B cell (primary cell): ENCODE data around the gene TMEM18. TPM values are rescaled to one million over a fixed set of nuclear protein-coding genes. Genes with fewer than 3 reads are reported as not detected.

Experiments
- ATAC-seq: fragments of 200-7000 bp; cut with Tn5 transposase; one replicate; pipeline ENCODE4 v1.10.0; 2021; ENCODE audit warnings: low read depth, mild to moderate bottlenecking, moderate number of reproducible peaks, moderate library complexity
- CTCF ChIA-PET: fragments of 350-600 bp; sonication (Branson Sonifier 250); formaldehyde crosslinking; loops from one replicate; lab custom pipeline; 2021; ENCODE audit warnings: antibody characterized with exemption, inconsistent platforms; lab: Charles Lee
- POLR2A ChIA-PET: fragments of 350-600 bp; sonication (Branson Sonifier 250); formaldehyde crosslinking; loops from one replicate; lab custom pipeline; 2021; ENCODE audit warnings: antibody characterized with exemption; lab: Charles Lee
- DNase-seq: peaks from one replicate; pipeline ENCODE4 v3.0.0; 2013
- H2AFZ ChIP-seq: 2 replicates; pipeline ENCODE4 v1.6.1; 2012; ENCODE audit warnings: mild to moderate bottlenecking, low read depth, low read length; ENCODE audit not compliant: insufficient read depth, poor library complexity, severe bottlenecking
- H3K27ac ChIP-seq, 2 donors: 1 replicate in 1 of 2; 2 replicates in 1 of 2; pipeline ENCODE4 v1.5.1; 2012 to 2013; ENCODE audit warnings: low read length in 2 of 2, mild to moderate bottlenecking in 2 of 2, moderate library complexity in 1 of 2
- H3K27me3 ChIP-seq, 4 experiments: fragments of 200-600 bp in 1 of 4; sonication (generic) in 1 of 4; replicated peaks in 1 of 4; 1 replicate in 2 of 4; 2 replicates in 2 of 4; pipeline versions ENCODE4 v1.6.1 to v1.7.0; 2013 to 2016; ENCODE audit warnings: low read length in 3 of 4, mild to moderate bottlenecking in 2 of 4, mixed read lengths in 1 of 4, moderate library complexity in 1 of 4; ENCODE audit not compliant: insufficient read depth in 4 of 4, control insufficient read depth in 3 of 4; ENCODE audit errors: control extremely low read depth in 1 of 4
- H3K36me3 ChIP-seq, 2 experiments: replicated peaks in 1 of 2; 1 replicate in 1 of 2; 2 replicates in 1 of 2; pipeline versions ENCODE4 v1.6.1 to v1.7.1; 2013; ENCODE audit warnings: low read length in 1 of 2; ENCODE audit not compliant: insufficient read depth in 2 of 2, control insufficient read depth in 1 of 2; ENCODE audit errors: control extremely low read depth in 1 of 2, extremely low read depth in 1 of 2
- H3K4me1 ChIP-seq, 2 donors: fragments of 200-600 bp in 1 of 2; sonication (generic) in 1 of 2; 1 replicate in 1 of 2; 2 replicates in 1 of 2; pipeline versions ENCODE4 v1.5.1 to v1.6.1; 2013 to 2017; ENCODE audit warnings: low read length in 2 of 2; ENCODE audit not compliant: control insufficient read depth in 2 of 2, insufficient read depth in 2 of 2
- H3K4me2 ChIP-seq: replicated peaks from 2 replicates; pipeline ENCODE3; 2012; ENCODE audit warnings: mild to moderate bottlenecking, low read depth, low read length; ENCODE audit not compliant: poor library complexity, severe bottlenecking
- H3K4me3 ChIP-seq, 5 experiments: fragments of 200-600 bp in 1 of 5; sonication (generic) in 1 of 5; 1 replicate in 3 of 5; 2 replicates in 2 of 5; pipeline versions ENCODE4 v1.5.1 to v1.7.0; 2011 to 2016; ENCODE audit warnings: low read length in 4 of 5, mild to moderate bottlenecking in 4 of 5, low read depth in 2 of 5, control low read depth in 1 of 5, moderate library complexity in 1 of 5; ENCODE audit not compliant: insufficient read depth in 1 of 5; ENCODE audit errors: control extremely low read depth in 1 of 5, extremely low read depth in 1 of 5
- H3K79me2 ChIP-seq: fragments of 200-600 bp; sonication (generic); one replicate; pipeline ENCODE4 v1.6.0; 2016; ENCODE audit warnings: low read length; ENCODE audit not compliant: control insufficient read depth, insufficient read depth
- H3K9ac ChIP-seq: fragments of 200-600 bp; sonication (generic); 2 replicates; pipeline ENCODE4 v1.6.1; 2017; ENCODE audit warnings: mild to moderate bottlenecking, low read length, moderate library complexity
- H3K9me3 ChIP-seq, 3 donors: one replicate each; pipeline versions ENCODE4 v1.6.1 to v1.7.1; 2013; ENCODE audit warnings: low read length in 2 of 3; ENCODE audit not compliant: control insufficient read depth in 2 of 3, insufficient read depth in 1 of 3; ENCODE audit errors: control extremely low read depth in 1 of 3
- H4K20me1 ChIP-seq: 2 replicates; pipeline ENCODE4 v1.6.0; 2012; ENCODE audit warnings: mild to moderate bottlenecking, low read length; ENCODE audit not compliant: insufficient read depth, control insufficient read depth, poor library complexity, severe bottlenecking
- H3K27ac Mint-ChIP-seq: one replicate; pipeline ENCODE4 v1.8.0; 2021; ENCODE audit warnings: mixed read lengths
- H3K27me3 Mint-ChIP-seq: one replicate; pipeline ENCODE4 v1.8.0; 2021; ENCODE audit warnings: mixed read lengths
- H3K4me1 Mint-ChIP-seq: one replicate; pipeline ENCODE4 v1.8.0; 2021; ENCODE audit warnings: mixed read lengths
- H3K4me3 Mint-ChIP-seq: one replicate; pipeline ENCODE4 v1.8.0; 2021; ENCODE audit warnings: mixed read lengths
- H3K9me3 Mint-ChIP-seq: one replicate; pipeline ENCODE4 v1.8.0; 2022; ENCODE audit warnings: mixed read lengths; ENCODE audit not compliant: insufficient read depth
- EZH2 ChIP-seq: IDR thresholded peaks from 2 replicates; pipeline ENCODE4 v1.6.1; 2012; ENCODE audit warnings: borderline replicate concordance, low read depth, mild to moderate bottlenecking, moderate library complexity, low read length; ENCODE audit not compliant: insufficient read depth, poor library complexity, severe bottlenecking
- WGBS: methylation state at CpG from one replicate; pipeline ENCODE4 v1.1.5; 2013; ENCODE audit warnings: missing lambda C conversion rate; ENCODE audit not compliant: insufficient coverage; 5-methylcytosine and 5-hydroxymethylcytosine counted together
- intact Hi-C: fragments of 100-400 bp; cut with micrococcal nuclease; formaldehyde crosslinking; loops from one replicate; pipeline ENCODE4 v1.10.0; 2022
- polyA plus RNA-seq: library from polyadenylated mRNA; depleted of rRNA; stranded (reverse); fragments of >200 nt; gene quantifications from 2 replicates; pipeline ENCODE4 v1.2.3, GENCODE V29; 2012
- total RNA-seq, 2 donors: library from RNA; stranded (reverse); fragments of 120-200 nt in 1 of 2; gene quantifications; 1 replicate in 1 of 2; 2 replicates in 1 of 2; pipeline versions ENCODE4 v1.2.3 to v1.2.4, GENCODE V29; 2013 to 2022
- TF ChIP-seq, protein P1 (sequence below): fragments of 200-600 bp; IDR thresholded peaks from one replicate; pipeline ENCODE4 v1.8.0; 2022; ENCODE audit warnings: antibody characterized with exemption, mild to moderate bottlenecking

The TMEM18 gene
- total and polyA plus RNA-seq, 2 donors (not counting 1 experiment from before 2014, with no cell fraction given): 14.4 to 38.5 TPM

DNA sequence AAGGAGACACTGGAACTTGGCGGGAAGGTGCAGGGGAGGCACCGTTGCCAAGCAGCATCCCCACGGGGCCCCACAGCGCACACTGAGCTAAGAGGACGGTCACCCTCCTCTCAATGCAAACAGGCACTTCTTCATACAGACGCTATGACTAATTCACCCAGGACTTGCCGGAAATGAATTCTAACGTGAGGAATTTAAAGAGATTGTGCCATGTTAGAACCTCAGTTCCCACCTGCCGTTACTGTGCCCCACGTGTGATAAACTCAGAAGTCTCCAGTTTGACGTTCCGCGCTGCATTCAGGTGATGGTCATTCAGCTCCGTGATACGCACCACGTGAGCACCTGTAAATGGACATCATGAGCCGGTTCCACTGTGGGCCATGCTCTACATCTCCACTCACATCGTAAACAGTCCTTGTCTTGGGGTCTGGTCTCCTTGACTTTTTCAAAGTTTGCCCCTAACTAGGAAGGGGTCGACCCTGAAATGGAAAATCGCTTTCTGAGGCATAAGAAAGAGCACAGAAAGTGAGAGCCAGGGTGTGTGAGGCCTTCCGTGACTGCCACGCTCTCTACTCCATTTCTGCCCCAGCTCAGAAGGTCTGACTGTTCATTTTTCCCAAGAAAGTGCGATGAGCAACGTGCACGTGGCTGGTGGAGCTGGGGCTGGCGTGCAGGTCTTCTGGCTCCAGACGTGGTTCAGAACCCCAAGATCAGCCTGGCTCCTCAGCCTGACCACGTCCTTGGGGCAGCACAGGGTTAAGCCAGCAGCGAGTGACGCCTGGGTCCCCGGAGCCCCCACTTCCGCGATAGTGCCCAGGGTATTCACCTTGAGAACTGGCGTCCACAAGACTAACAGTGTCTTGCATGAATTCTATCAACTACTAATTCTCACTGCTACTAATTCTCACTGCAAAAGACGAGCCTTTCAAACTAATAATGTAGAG lies 35.1 kb downstream of the TMEM18 start:
- ATAC-seq (no peak), DNase-seq (no peak)
- H3K4me3 ChIP-seq: no peak overlapping the region
- H3K27me3 Mint-ChIP-seq: peaks cover 16% of the 10 kb centered on the region
- H3K79me2 ChIP-seq: no peaks in the 10 kb centered on the region
- H3K4me2 ChIP-seq: no peak overlapping the region
- intact Hi-C loops: no loop called here
- no peak overlapping the region for H3K27ac Mint-ChIP-seq
- H3K4me3 Mint-ChIP-seq: no peak overlapping the region
- ChIA-PET POLR2A (no interaction called here), CTCF (interaction anchor here (0.5 to 1.5 kb wide), 3 partner anchors 8 to 395 kb away, joined by 3 to 5 read pairs (median 3); no protein-coding TSS in a partner anchor)
- TF ChIP-seq, protein P1, sequence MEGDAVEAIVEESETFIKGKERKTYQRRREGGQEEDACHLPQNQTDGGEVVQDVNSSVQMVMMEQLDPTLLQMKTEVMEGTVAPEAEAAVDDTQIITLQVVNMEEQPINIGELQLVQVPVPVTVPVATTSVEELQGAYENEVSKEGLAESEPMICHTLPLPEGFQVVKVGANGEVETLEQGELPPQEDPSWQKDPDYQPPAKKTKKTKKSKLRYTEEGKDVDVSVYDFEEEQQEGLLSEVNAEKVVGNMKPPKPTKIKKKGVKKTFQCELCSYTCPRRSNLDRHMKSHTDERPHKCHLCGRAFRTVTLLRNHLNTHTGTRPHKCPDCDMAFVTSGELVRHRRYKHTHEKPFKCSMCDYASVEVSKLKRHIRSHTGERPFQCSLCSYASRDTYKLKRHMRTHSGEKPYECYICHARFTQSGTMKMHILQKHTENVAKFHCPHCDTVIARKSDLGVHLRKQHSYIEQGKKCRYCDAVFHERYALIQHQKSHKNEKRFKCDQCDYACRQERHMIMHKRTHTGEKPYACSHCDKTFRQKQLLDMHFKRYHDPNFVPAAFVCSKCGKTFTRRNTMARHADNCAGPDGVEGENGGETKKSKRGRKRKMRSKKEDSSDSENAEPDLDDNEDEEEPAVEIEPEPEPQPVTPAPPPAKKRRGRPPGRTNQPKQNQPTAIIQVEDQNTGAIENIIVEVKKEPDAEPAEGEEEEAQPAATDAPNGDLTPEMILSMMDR: no peak
- TF ChIP-seq EZH2: no peak
- no peaks in the 10 kb centered on the region for H3K9me3 ChIP-seq
- no peak overlapping the region for H2AFZ ChIP-seq
- H3K27me3 ChIP-seq: peaks cover 0 to 5% (median 2%) of the 10 kb centered on the region in 4 experiments
- peaks cover under 1% of the 10 kb centered on the region for H3K4me1 Mint-ChIP-seq
- H3K36me3 ChIP-seq: no peaks in the 10 kb centered on the region
- no peak overlapping the region for H3K9ac ChIP-seq
- no peaks in the 10 kb centered on the region for H3K4me1 ChIP-seq
- no peaks in the 10 kb centered on the region for H3K9me3 Mint-ChIP-seq
- H3K27ac ChIP-seq: no peak overlapping the region
- WGBS: 87% methylated on average over 33 of the region's 35 CpGs
- H4K20me1 ChIP-seq: no peaks in the 10 kb centered on the region
